GM12878 (cell line): ENCODE data around the gene UBE2G2. TPM values are rescaled to one million over a fixed set of nuclear protein-coding genes. Genes with fewer than 3 reads are reported as not detected.

ENCODE experiments used
- BHLHE40 ChIP-seq, 2 experiments: fragments of 450-650 bp in 1 of 2; IDR thresholded peaks; 2 replicates each; pipeline ENCODE4 v1.6.1; 2011 to 2017; ENCODE audit warnings: low read depth in 2 of 2, borderline replicate concordance in 1 of 2, improper control_type of control experiment in 1 of 2, low read length in 1 of 2, mild to moderate bottlenecking in 1 of 2
- BRCA1 ChIP-seq: IDR thresholded peaks from 2 replicates; pipeline ENCODE4 v1.6.1; 2011; ENCODE audit warnings: low read depth, low read length, improper control_type of control experiment
- CBFB ChIP-seq: IDR thresholded peaks from 2 replicates; pipeline ENCODE4 v1.6.1; 2016; ENCODE audit warnings: antibody characterized with exemption, low read depth
- CUX1 ChIP-seq: IDR thresholded peaks from 2 replicates; pipeline ENCODE4 v1.6.1; 2012; ENCODE audit warnings: improper control_type of control experiment, low read depth, low read length; ENCODE audit not compliant: insufficient replicate concordance
- GATAD2B ChIP-seq: fragments of 450-650 bp; conservative IDR thresholded peaks from 2 replicates; pipeline ENCODE4 v1.6.1; 2017; ENCODE audit warnings: low read depth, mild to moderate bottlenecking, moderate library complexity
- HSF1 ChIP-seq: fragments of 150-350 bp; IDR thresholded peaks from 2 replicates; pipeline ENCODE4 v1.6.1; 2014; ENCODE audit warnings: mild to moderate bottlenecking, low read depth, low read length
- MYC ChIP-seq: IDR thresholded peaks from 2 replicates; pipeline ENCODE4 v1.6.1; 2011; ENCODE audit warnings: mild to moderate bottlenecking, low read length, moderate library complexity, inconsistent platforms; ENCODE audit not compliant: insufficient read depth, insufficient replicate concordance, insufficient read length, severe bottlenecking
- RELB ChIP-seq: fragments of 450-650 bp; IDR thresholded peaks from 2 replicates; pipeline ENCODE4 v1.6.1; 2017; ENCODE audit warnings: low read depth, mild to moderate bottlenecking, moderate library complexity
- USF2 ChIP-seq: IDR thresholded peaks from 2 replicates; pipeline ENCODE4 v1.6.1; 2011; ENCODE audit warnings: low read depth, low read length, improper control_type of control experiment, borderline replicate concordance
- WRNIP1 ChIP-seq: IDR thresholded peaks from 2 replicates; pipeline ENCODE4 v1.6.1; 2011; ENCODE audit warnings: low read depth, low read length, improper control_type of control experiment, borderline replicate concordance
- polyA plus RNA-seq, 11 experiments: library from polyadenylated mRNA; depleted of rRNA in 4 of 11; unstranded in 6 of 11; stranded (reverse) in 5 of 11; fragments of >200 nt; fragmentation: Nextera tagmentation in 4 of 11; fragmentation: Illumina TruSeq in 1 of 11; extraction: Ambion mirVana in 4 of 11; extraction: Trizol in 1 of 11; gene quantifications; 1 replicate in 1 of 11; 2 replicates in 10 of 11; pipeline versions ENCODE4 v1.2.1 to v1.2.3, GENCODE V29; 2011 to 2016; ENCODE audit warnings: inconsistent platforms in 2 of 11, missing spikeins in 2 of 11, low read depth in 1 of 11
- total RNA-seq, 4 experiments: library from RNA; depleted of rRNA in 3 of 4; stranded (reverse); fragments of >200 nt in 3 of 4; fragmentation: Illumina TruSeq in 1 of 4; extraction: Trizol in 1 of 4; gene quantifications; 2 replicates each; pipeline versions ENCODE4 v1.2.1 to v1.2.3, GENCODE V29; 2013 to 2021

UBE2G2 gene
- total and polyA plus RNA-seq, 10 of the 15 experiments (the other 5 are each of a cell fraction or from before 2014, with no cell fraction given): 27.0 to 139 (median 75.9) TPM

- TF ChIP-seq HSF1 (no peak), BHLHE40 (IDR thresholded peaks at IDR 0.05; ENCODE audit: borderline replicate concordance in 1 of 2, low read depth in 2 of 2, low read length in 1 of 2) (no peak), BRCA1 (no peak), CUX1 (no peak), USF2 (no peak), WRNIP1 (no peak), RELB (no peak), MYC (no peak), GATAD2B (no peak), CBFB (no peak)
Measured at GRCh38 chr21:44844256-44844655, 42.6 kb upstream of the UBE2G2 start (continued).
